Mesothelial cell of epicardium (in vitro differentiated cells): ENCODE measurements around the gene HADHA. TPM values are rescaled to one million over a fixed set of nuclear protein-coding genes. Genes with fewer than 3 reads are reported as not detected.

Experiments
- DNase-seq, 2 experiments: peaks; one replicate each; pipeline ENCODE4 v3.0.0; 2021; ENCODE audit warnings: low spot score in 2 of 2; ENCODE audit not compliant: unreplicated experiment in 2 of 2
- H3K27ac Mint-ChIP-seq: 2 replicates; pipeline ENCODE4 v1.8.0; 2021; ENCODE audit warnings: mixed read lengths
- H3K27me3 Mint-ChIP-seq: 2 replicates; pipeline ENCODE4 v1.8.0; 2021; ENCODE audit warnings: low read depth, mixed read lengths
- H3K36me3 Mint-ChIP-seq: 2 replicates; pipeline ENCODE4 v1.8.0; 2021; ENCODE audit warnings: mixed read lengths
- H3K4me1 Mint-ChIP-seq: 2 replicates; pipeline ENCODE4 v1.8.0; 2021; ENCODE audit warnings: mixed read lengths
- H3K4me3 Mint-ChIP-seq: 2 replicates; pipeline ENCODE4 v1.8.0; 2021; ENCODE audit warnings: mild to moderate bottlenecking, moderate library complexity, mixed read lengths
- H3K9me3 Mint-ChIP-seq: 2 replicates; pipeline ENCODE4 v1.8.0; 2021; ENCODE audit warnings: mixed read lengths
- CTCF ChIP-seq: fragments of 200-600 bp; sonication (generic); IDR thresholded peaks from one replicate; pipeline ENCODE4 v1.5.0; 2021; ENCODE audit warnings: antibody characterized with exemption; ENCODE audit not compliant: unreplicated experiment
- total RNA-seq: library from RNA; stranded (reverse); gene quantifications from 3 replicates; pipeline ENCODE4 v1.2.1, GENCODE V29; 2021

Gene HADHA
- total RNA-seq, 1 donor from 2014 or later, result 100 TPM

- no peaks in the 10 kb centered on the region for H3K27me3 Mint-ChIP-seq
- no peak for TF ChIP-seq CTCF
- H3K36me3 Mint-ChIP-seq, result peaks cover 55% of the 10 kb centered on the region
- H3K4me1 Mint-ChIP-seq, result peaks cover 32% of the 10 kb centered on the region
- no peak for DNase-seq
- H3K9me3 Mint-ChIP-seq, result no peaks in the 10 kb centered on the region
- H3K4me3 Mint-ChIP-seq, result no peak overlapping the region
- no peak overlapping the region for H3K27ac Mint-ChIP-seq
These were observed 46.9 kb downstream of the HADHA start for GRCh38 chr2:26197516-26197915.

- H3K36me3 Mint-ChIP-seq, result peaks cover 53% of the 10 kb centered on the region
- TF ChIP-seq CTCF, result no peak
These were observed 47.6 kb downstream of the HADHA start for GRCh38 chr2:26196683-26197418.

GRCh38 chr2:26195040-26195984 lies 49.1 kb downstream of the HADHA start:
- H3K36me3 Mint-ChIP-seq, result peaks cover 51% of the 10 kb centered on the region
- no peak overlapping the region for H3K4me3 Mint-ChIP-seq
- no peaks in the 10 kb centered on the region for H3K27me3 Mint-ChIP-seq
- H3K9me3 Mint-ChIP-seq, result no peaks in the 10 kb centered on the region
- no peak for DNase-seq
- H3K4me1 Mint-ChIP-seq, result peaks cover 32% of the 10 kb centered on the region
- peak overlapping the region; percentile 64 for H3K27ac Mint-ChIP-seq
- no peak for TF ChIP-seq CTCF

More at GRCh38 chr2:26196683-26197418, 47.6 kb downstream of the HADHA start:
- no peaks in the 10 kb centered on the region for H3K27me3 Mint-ChIP-seq
- no peak overlapping the region for H3K4me3 Mint-ChIP-seq
- no peak for DNase-seq
- no peak overlapping the region for H3K27ac Mint-ChIP-seq
- peaks cover 32% of the 10 kb centered on the region for H3K4me1 Mint-ChIP-seq
- H3K9me3 Mint-ChIP-seq, result no peaks in the 10 kb centered on the region

GRCh38 chr2:26193578-26194231 lies 50.7 kb downstream of the HADHA start:
- H3K27ac Mint-ChIP-seq, result no peak overlapping the region
- H3K4me1 Mint-ChIP-seq, result peaks cover 32% of the 10 kb centered on the region
- DNase-seq, result no peak
- peaks cover 51% of the 10 kb centered on the region for H3K36me3 Mint-ChIP-seq
- no peak overlapping the region for H3K4me3 Mint-ChIP-seq
- no peak for TF ChIP-seq CTCF
- no peaks in the 10 kb centered on the region for H3K9me3 Mint-ChIP-seq
- H3K27me3 Mint-ChIP-seq, result no peaks in the 10 kb centered on the region

GRCh38 chr2:26191316-26192159 lies 52.9 kb downstream of the HADHA start:
- no peaks in the 10 kb centered on the region for H3K9me3 Mint-ChIP-seq
- peaks cover 41% of the 10 kb centered on the region for H3K36me3 Mint-ChIP-seq
- H3K4me3 Mint-ChIP-seq, result no peak overlapping the region
- H3K4me1 Mint-ChIP-seq, result peaks cover 23% of the 10 kb centered on the region
- no peak for TF ChIP-seq CTCF
- H3K27ac Mint-ChIP-seq, result no peak overlapping the region
- no peaks in the 10 kb centered on the region for H3K27me3 Mint-ChIP-seq
- DNase-seq, result no peak
